Calu3 (cell line): ENCODE measurements around the gene TRMT6. TPM values are rescaled to one million over a fixed set of nuclear protein-coding genes. Genes with fewer than 3 reads are reported as not detected.

Experiments
- BruUV-seq: library from RNA; stranded (reverse); fragments of 400-500 nt; replicated peaks from 2 replicates; lab custom pipeline; 2021; lab: Mats Ljungman, UMichigan
- CTCF ChIA-PET: fragments of 300-600 bp; sonication (Branson Sonifier 250); formaldehyde crosslinking; loops from one replicate; lab custom pipeline; 2022; ENCODE audit warnings: antibody characterized with exemption; lab: Charles Lee
- DNase-seq: peaks from one replicate; pipeline ENCODE4 v3.0.0; 2022
- H3K27ac Mint-ChIP-seq: one replicate; pipeline ENCODE4 v1.8.0; 2022; ENCODE audit warnings: mixed read lengths; ENCODE audit not compliant: unreplicated experiment
- H3K27me3 Mint-ChIP-seq: one replicate; pipeline ENCODE4 v1.8.0; 2022; ENCODE audit warnings: mixed read lengths; ENCODE audit not compliant: unreplicated experiment
- H3K36me3 Mint-ChIP-seq: one replicate; pipeline ENCODE4 v1.8.0; 2022; ENCODE audit warnings: mild to moderate bottlenecking, moderate library complexity, mixed read lengths; ENCODE audit not compliant: insufficient read depth, unreplicated experiment
- H3K4me1 Mint-ChIP-seq: one replicate; pipeline ENCODE4 v1.8.0; 2022; ENCODE audit warnings: mild to moderate bottlenecking, low read depth, mixed read lengths; ENCODE audit not compliant: unreplicated experiment
- H3K4me3 Mint-ChIP-seq: one replicate; pipeline ENCODE4 v1.8.0; 2022; ENCODE audit warnings: mild to moderate bottlenecking, low read depth, moderate library complexity, mixed read lengths; ENCODE audit not compliant: unreplicated experiment
- H3K9me3 Mint-ChIP-seq: one replicate; pipeline ENCODE4 v1.8.0; 2022; ENCODE audit warnings: low read depth, mixed read lengths; ENCODE audit not compliant: unreplicated experiment
- CTCF ChIP-seq: fragments of 200-600 bp; IDR thresholded peaks from one replicate; pipeline ENCODE4 v1.8.0; 2022; ENCODE audit warnings: antibody characterized with exemption; ENCODE audit not compliant: unreplicated experiment
- intact Hi-C: fragments of 100-400 bp; cut with micrococcal nuclease; formaldehyde crosslinking; loops from one replicate; pipeline ENCODE4 v1.10.0; 2022; ENCODE audit not compliant: unreplicated experiment
- total RNA-seq: library from RNA; stranded (reverse); gene quantifications from 2 replicates; pipeline ENCODE4 v1.2.3, GENCODE V29; 2022

The TRMT6 gene
- total RNA-seq, 1 experiment from 2014 or later, result 14.2 TPM

DNA sequence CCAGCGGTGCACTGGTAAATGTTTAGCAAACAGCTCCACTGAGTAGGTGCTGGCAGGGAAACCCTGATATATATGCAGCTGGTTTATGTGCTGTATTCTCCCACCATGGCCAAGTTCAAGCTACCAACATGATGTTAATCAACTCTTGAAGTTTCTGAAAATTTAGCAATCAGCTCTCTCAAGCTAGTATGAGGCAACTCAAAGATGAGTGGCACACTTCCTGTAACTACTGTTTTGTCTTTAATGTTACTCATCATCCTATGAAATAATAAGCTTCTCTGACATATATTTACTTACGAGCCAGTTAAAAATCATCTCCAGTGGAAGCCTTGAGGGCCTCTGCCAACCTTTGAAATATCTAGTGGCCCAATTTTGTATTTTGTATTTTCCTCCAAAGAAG lies 54.7 kb downstream of the TRMT6 start:
- Mint-ChIP-seq H3K36me3 (no peaks in the 10 kb centered on the region), H3K4me3 (no peak overlapping the region), H3K4me1 (no peaks in the 10 kb centered on the region), H3K27me3 (peaks cover 46% of the 10 kb centered on the region), H3K27ac (no peak overlapping the region), H3K9me3 (peaks cover 3% of the 10 kb centered on the region)
- CTCF ChIA-PET, result no interaction called here
- TF ChIP-seq CTCF, result no peak
- BruUV-seq, result no TSS peak
- intact Hi-C loops, result no loop called here
- DNase-seq, result no peak

GRCh38 chr20:5893621-5894020 lies 56.7 kb downstream of the TRMT6 start:
- Mint-ChIP-seq H3K27ac (no peak overlapping the region), H3K27me3 (peaks cover 58% of the 10 kb centered on the region), H3K4me3 (no peak overlapping the region), H3K9me3 (peaks cover 3% of the 10 kb centered on the region), H3K4me1 (no peaks in the 10 kb centered on the region), H3K36me3 (no peaks in the 10 kb centered on the region)
- no peak for TF ChIP-seq CTCF
- intact Hi-C loops, result no loop called here
- CTCF ChIA-PET, result no interaction called here
- no TSS peak for BruUV-seq
- DNase-seq, result no peak

- no peak overlapping the region for H3K4me3 Mint-ChIP-seq
- intact Hi-C loops, result no loop called here
- no peak for DNase-seq
- no peak for TF ChIP-seq CTCF
- CTCF ChIA-PET, result no interaction called here
- peaks cover 3% of the 10 kb centered on the region for H3K9me3 Mint-ChIP-seq
- H3K27ac Mint-ChIP-seq, result no peak overlapping the region
- H3K36me3 Mint-ChIP-seq, result no peaks in the 10 kb centered on the region
- BruUV-seq, result no TSS peak
- H3K27me3 Mint-ChIP-seq, result peaks cover 59% of the 10 kb centered on the region
- no peaks in the 10 kb centered on the region for H3K4me1 Mint-ChIP-seq
Observed at GRCh38 chr20:5893052-5893451, 57.3 kb downstream of the TRMT6 start.

DNA sequence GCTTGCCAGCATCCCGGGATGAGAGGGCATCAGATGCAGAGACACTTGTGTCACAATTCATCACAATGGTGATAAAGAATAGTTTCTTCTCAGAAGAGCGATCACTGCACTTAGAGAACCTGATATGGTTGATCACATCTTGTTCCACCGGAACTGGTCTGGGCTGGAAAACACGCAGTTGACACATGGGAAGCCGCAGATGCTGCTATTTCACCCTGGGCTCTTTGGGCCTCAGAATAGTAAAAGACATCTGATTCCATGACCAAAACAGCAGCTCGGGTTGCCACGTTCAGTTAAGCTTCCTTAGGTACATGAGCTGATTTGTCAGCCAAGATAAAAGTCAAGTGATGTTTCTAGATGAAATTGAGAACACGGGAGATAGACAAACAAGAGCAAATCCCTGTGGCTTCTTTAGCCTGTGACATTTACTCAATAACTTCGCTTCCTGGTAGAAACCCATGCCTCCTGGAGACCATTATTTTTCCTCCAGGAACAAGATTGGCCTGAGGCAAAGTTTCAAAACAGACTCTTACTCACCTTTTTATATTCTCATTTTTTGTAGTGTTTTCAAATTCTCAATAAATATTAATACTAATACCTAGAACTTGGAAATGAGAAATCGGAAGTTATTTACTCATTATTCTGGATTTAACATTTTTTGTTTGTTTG lies 59.4 kb downstream of the TRMT6 start:
- no TSS peak for BruUV-seq
- no peak for TF ChIP-seq CTCF
- H3K4me1 Mint-ChIP-seq, result no peaks in the 10 kb centered on the region
- CTCF ChIA-PET, result no interaction called here
- H3K36me3 Mint-ChIP-seq, result no peaks in the 10 kb centered on the region
- no peaks in the 10 kb centered on the region for H3K9me3 Mint-ChIP-seq
- H3K4me3 Mint-ChIP-seq, result no peak overlapping the region
- DNase-seq, result no peak
- H3K27me3 Mint-ChIP-seq, result peaks cover 44% of the 10 kb centered on the region
- no peak overlapping the region for H3K27ac Mint-ChIP-seq
- intact Hi-C loops, result no loop called here
